Measurements from ENCODE around the gene CDH23.

CDH23 gene

DNA sequence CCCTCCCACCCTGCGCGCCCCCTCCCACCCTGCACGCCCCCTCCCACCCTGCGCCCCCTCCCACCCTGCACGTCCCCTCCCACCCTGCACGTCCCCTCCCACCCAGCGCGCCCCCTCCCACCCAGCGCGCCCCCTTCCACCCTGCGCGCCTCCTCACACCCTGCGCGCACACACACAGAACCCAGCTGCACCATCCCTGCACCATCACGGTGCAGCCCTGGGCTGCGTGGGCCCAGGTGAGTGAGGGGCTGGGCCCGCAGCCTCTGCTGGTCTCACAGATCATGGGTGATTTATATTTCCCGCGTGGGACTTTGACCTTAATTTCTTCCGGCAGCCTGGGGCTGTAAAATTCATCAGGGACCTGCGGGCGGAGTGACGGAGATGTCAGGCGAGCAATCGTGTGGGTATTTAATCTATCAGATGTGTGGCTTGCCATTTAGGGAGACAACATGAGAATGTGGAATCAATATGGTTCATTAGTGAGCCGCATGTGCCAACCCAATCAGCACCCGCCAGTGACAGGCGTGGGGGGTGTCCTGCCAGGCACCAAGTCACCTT is 265.1 kb downstream of the CDH23 start:
- TF ChIP-seq ZFP3 (CRISPR knock-in tag; IDR thresholded peaks at IDR 0.05) (no peak), ZFP30 (CRISPR knock-in tag; IDR thresholded peaks at IDR 0.05) (no peak), RARB (CRISPR knock-in tag; IDR thresholded peaks at IDR 0.05) (no peak), TCF4 (CRISPR knock-in tag; IDR thresholded peaks at IDR 0.05; ENCODE audit: borderline replicate concordance) (no peak), ZNF70 (CRISPR knock-in tag; IDR thresholded peaks at IDR 0.05) (no peak), ZNF8 (CRISPR knock-in tag; IDR thresholded peaks at IDR 0.05) (no peak), PPARA (CRISPR knock-in tag; IDR thresholded peaks at IDR 0.05; ENCODE audit: borderline replicate concordance) (no peak), CSRNP3 (CRISPR knock-in tag; IDR thresholded peaks at IDR 0.05) (no peak), ZNF565 (CRISPR knock-in tag; conservative IDR thresholded peaks at IDR 0.05; ENCODE audit: low read depth) (no peak), ESRRG (CRISPR knock-in tag; IDR thresholded peaks at IDR 0.05) (no peak)
- TF ChIP-seq, protein P1, sequence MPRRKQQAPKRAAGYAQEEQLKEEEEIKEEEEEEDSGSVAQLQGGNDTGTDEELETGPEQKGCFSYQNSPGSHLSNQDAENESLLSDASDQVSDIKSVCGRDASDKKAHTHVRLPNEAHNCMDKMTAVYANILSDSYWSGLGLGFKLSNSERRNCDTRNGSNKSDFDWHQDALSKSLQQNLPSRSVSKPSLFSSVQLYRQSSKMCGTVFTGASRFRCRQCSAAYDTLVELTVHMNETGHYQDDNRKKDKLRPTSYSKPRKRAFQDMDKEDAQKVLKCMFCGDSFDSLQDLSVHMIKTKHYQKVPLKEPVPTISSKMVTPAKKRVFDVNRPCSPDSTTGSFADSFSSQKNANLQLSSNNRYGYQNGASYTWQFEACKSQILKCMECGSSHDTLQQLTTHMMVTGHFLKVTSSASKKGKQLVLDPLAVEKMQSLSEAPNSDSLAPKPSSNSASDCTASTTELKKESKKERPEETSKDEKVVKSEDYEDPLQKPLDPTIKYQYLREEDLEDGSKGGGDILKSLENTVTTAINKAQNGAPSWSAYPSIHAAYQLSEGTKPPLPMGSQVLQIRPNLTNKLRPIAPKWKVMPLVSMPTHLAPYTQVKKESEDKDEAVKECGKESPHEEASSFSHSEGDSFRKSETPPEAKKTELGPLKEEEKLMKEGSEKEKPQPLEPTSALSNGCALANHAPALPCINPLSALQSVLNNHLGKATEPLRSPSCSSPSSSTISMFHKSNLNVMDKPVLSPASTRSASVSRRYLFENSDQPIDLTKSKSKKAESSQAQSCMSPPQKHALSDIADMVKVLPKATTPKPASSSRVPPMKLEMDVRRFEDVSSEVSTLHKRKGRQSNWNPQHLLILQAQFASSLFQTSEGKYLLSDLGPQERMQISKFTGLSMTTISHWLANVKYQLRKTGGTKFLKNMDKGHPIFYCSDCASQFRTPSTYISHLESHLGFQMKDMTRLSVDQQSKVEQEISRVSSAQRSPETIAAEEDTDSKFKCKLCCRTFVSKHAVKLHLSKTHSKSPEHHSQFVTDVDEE (CRISPR knock-in tag; IDR thresholded peaks at IDR 0.05): no peak
- TF ChIP-seq, protein P2, sequence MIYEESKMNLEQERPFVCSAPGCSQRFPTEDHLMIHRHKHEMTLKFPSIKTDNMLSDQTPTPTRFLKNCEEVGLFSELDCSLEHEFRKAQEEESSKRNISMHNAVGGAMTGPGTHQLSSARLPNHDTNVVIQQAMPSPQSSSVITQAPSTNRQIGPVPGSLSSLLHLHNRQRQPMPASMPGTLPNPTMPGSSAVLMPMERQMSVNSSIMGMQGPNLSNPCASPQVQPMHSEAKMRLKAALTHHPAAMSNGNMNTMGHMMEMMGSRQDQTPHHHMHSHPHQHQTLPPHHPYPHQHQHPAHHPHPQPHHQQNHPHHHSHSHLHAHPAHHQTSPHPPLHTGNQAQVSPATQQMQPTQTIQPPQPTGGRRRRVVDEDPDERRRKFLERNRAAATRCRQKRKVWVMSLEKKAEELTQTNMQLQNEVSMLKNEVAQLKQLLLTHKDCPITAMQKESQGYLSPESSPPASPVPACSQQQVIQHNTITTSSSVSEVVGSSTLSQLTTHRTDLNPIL (CRISPR knock-in tag; IDR thresholded peaks at IDR 0.05; ENCODE audit: low read depth): no peak
- ATAC-seq: no peak

DNA sequence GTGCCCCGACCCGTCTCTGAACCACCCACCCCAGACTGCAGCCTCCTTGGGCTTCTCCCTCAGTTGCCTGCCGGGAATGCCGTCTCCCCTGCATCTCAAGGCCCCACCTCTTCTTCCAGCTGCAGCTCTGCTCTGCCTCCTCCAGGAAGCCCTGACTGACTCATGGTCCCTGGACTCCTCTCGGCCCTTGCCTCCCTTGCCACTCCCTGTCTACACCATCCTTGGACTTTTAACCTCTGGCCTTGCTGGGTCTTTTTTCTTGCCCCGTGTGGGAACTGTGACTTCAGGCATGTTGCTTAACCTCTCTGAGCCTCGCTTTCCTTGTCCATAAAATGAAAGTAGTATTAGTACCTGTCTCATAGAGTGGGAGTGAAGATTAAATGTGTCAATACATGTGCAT is 266.6 kb downstream of the CDH23 start:
- no peak for ATAC-seq
- no peak for TF ChIP-seq GLIS3 (CRISPR knock-in tag; IDR thresholded peaks at IDR 0.05)
- no peak for TF ChIP-seq TOX (CRISPR knock-in tag; IDR thresholded peaks at IDR 0.05; ENCODE audit: borderline replicate concordance)
- TF ChIP-seq TCF4 (CRISPR knock-in tag; IDR thresholded peaks at IDR 0.05; ENCODE audit: borderline replicate concordance): no peak
- no peak for TF ChIP-seq ISL1 (CRISPR knock-in tag; IDR thresholded peaks at IDR 0.05)
- no peak for TF ChIP-seq PPARA (CRISPR knock-in tag; IDR thresholded peaks at IDR 0.05; ENCODE audit: borderline replicate concordance)
- no peak for TF ChIP-seq PATZ1 (CRISPR knock-in tag; IDR thresholded peaks at IDR 0.05; ENCODE audit: borderline replicate concordance)
- TF ChIP-seq ZFP30 (CRISPR knock-in tag; IDR thresholded peaks at IDR 0.05): no peak
- TF ChIP-seq, protein P2 (CRISPR knock-in tag; IDR thresholded peaks at IDR 0.05; ENCODE audit: low read depth): no peak
- TF ChIP-seq, protein P1 (CRISPR knock-in tag; IDR thresholded peaks at IDR 0.05): no peak
- TF ChIP-seq CSDC2 (CRISPR knock-in tag; IDR thresholded peaks at IDR 0.05): no peak
- no peak for TF ChIP-seq ZNF70 (CRISPR knock-in tag; IDR thresholded peaks at IDR 0.05)
- TF ChIP-seq, protein P3, sequence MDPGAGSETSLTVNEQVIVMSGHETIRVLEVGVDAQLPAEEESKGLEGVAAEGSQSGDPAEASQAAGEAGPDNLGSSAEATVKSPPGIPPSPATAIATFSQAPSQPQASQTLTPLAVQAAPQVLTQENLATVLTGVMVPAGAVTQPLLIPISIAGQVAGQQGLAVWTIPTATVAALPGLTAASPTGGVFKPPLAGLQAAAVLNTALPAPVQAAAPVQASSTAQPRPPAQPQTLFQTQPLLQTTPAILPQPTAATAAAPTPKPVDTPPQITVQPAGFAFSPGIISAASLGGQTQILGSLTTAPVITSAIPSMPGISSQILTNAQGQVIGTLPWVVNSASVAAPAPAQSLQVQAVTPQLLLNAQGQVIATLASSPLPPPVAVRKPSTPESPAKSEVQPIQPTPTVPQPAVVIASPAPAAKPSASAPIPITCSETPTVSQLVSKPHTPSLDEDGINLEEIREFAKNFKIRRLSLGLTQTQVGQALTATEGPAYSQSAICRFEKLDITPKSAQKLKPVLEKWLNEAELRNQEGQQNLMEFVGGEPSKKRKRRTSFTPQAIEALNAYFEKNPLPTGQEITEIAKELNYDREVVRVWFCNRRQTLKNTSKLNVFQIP (CRISPR knock-in tag; IDR thresholded peaks at IDR 0.05; ENCODE audit: borderline replicate concordance, low read depth): no peak
